Tibial artery (tissue), 4 donors: Measurements from ENCODE around the gene RAB40C.

Experiments used
- DNase-seq, 2 donors: peaks; one replicate each; pipeline ENCODE4 v3.0.0-alpha.2; 2019
- H3K27ac ChIP-seq, 2 donors: fragments of 200-600 bp; sonication (generic) in 1 of 2; 1 replicate in 1 of 2; 2 replicates in 1 of 2; pipeline ENCODE4 v1.5.1; 2018 to 2019; ENCODE audit warnings: mild to moderate bottlenecking in 1 of 2
- H3K27me3 ChIP-seq, 2 donors: fragments of 200-600 bp; sonication (generic) in 1 of 2; one replicate each; pipeline versions ENCODE4 v1.5.1 to v1.6.0; 2016 to 2019
- H3K36me3 ChIP-seq, 3 donors: fragments of 200-600 bp; sonication (generic) in 2 of 3; one replicate each; pipeline ENCODE4 v1.5.1; 2016 to 2019; ENCODE audit warnings: mild to moderate bottlenecking in 2 of 3
- H3K4me1 ChIP-seq, 4 donors: fragments of 200-600 bp; sonication (generic) in 2 of 4; 1 replicate in 3 of 4; 2 replicates in 1 of 4; pipeline ENCODE4 v1.5.1; 2016 to 2019
- H3K4me3 ChIP-seq, 2 donors: fragments of 200-600 bp; sonication (generic) in 1 of 2; 1 replicate in 1 of 2; 2 replicates in 1 of 2; pipeline ENCODE4 v1.5.1; 2018 to 2019; ENCODE audit warnings: mild to moderate bottlenecking in 2 of 2
- H3K9me3 ChIP-seq, 3 donors: fragments of 200-600 bp; sonication (generic) in 1 of 3; one replicate each; pipeline ENCODE4 v1.5.1; 2016 to 2019
- intact Hi-C: fragments of 100-400 bp; cut with DNase I; formaldehyde crosslinking; loops from one replicate; pipeline ENCODE4 v1.15.0; 2023; ENCODE audit warnings: low total_unique reads
- TF ChIP-seq, protein P1 (sequence below), 2 experiments: fragments of 200-600 bp in 1 of 2; fragments of 450-650 bp in 1 of 2; IDR thresholded peaks; one replicate each; pipeline ENCODE4 v1.5.1; 2017 to 2019; ENCODE audit warnings: antibody characterized with exemption in 2 of 2, mild to moderate bottlenecking in 1 of 2, moderate library complexity in 1 of 2

The RAB40C gene

DNA sequence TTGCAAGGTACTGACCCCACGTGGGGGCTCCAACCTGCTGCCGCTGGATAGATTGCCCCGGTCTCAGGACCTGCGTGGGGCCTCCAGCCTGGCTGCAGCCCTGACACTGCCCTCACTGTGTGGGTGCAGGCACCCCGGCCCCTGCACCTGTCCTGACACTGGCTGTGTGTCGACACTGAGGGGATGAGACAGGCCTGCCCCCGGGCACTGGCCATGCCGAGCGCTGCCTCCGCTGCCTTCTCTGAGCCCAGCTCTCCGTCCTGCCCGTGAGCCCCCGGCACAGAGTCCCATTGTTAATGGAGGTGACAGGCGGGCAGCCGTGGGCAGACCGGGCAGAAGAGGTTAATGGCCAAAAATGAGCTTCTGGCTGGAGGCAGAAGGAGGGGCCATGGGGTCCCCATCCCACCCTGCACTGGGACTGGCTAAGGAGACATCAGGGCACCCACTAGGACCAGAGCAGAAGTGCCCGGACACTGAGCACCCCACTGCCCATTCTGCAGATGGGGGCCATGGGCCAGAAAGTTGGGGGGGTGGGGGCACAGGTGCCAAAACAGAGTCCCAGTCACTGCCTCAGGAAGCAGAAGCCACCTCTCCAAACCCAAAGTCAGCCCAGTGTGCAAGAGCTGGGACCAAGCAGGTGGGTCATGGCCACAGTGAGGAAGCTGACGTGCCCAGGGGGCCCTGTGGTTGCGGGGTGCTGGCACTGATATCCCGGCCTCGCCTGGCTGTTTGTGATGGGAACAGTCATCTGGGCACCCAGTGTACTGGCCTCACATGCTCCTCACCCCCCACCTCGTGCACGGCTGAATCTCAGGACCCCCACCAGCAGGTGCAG, 32.2 kb upstream of the RAB40C start:
- H3K27me3 ChIP-seq, result peaks cover 0 to 56% of the 10 kb centered on the region in 2 donors
- TF ChIP-seq, protein P1, sequence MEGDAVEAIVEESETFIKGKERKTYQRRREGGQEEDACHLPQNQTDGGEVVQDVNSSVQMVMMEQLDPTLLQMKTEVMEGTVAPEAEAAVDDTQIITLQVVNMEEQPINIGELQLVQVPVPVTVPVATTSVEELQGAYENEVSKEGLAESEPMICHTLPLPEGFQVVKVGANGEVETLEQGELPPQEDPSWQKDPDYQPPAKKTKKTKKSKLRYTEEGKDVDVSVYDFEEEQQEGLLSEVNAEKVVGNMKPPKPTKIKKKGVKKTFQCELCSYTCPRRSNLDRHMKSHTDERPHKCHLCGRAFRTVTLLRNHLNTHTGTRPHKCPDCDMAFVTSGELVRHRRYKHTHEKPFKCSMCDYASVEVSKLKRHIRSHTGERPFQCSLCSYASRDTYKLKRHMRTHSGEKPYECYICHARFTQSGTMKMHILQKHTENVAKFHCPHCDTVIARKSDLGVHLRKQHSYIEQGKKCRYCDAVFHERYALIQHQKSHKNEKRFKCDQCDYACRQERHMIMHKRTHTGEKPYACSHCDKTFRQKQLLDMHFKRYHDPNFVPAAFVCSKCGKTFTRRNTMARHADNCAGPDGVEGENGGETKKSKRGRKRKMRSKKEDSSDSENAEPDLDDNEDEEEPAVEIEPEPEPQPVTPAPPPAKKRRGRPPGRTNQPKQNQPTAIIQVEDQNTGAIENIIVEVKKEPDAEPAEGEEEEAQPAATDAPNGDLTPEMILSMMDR (IDR thresholded peaks at IDR 0.05), result no peak
- H3K9me3 ChIP-seq, result no peaks in the 10 kb centered on the region
- H3K4me1 ChIP-seq, result peaks cover 0 to 18% (median 9%) of the 10 kb centered on the region in 4 donors
- intact Hi-C loops, result no loop called here
- H3K4me3 ChIP-seq, result no peak overlapping the region
- DNase-seq, result no peak
- peaks cover 0 to 15% (median 9%) of the 10 kb centered on the region in 3 donors for H3K36me3 ChIP-seq
- H3K27ac ChIP-seq, result no peak overlapping the region

DNA sequence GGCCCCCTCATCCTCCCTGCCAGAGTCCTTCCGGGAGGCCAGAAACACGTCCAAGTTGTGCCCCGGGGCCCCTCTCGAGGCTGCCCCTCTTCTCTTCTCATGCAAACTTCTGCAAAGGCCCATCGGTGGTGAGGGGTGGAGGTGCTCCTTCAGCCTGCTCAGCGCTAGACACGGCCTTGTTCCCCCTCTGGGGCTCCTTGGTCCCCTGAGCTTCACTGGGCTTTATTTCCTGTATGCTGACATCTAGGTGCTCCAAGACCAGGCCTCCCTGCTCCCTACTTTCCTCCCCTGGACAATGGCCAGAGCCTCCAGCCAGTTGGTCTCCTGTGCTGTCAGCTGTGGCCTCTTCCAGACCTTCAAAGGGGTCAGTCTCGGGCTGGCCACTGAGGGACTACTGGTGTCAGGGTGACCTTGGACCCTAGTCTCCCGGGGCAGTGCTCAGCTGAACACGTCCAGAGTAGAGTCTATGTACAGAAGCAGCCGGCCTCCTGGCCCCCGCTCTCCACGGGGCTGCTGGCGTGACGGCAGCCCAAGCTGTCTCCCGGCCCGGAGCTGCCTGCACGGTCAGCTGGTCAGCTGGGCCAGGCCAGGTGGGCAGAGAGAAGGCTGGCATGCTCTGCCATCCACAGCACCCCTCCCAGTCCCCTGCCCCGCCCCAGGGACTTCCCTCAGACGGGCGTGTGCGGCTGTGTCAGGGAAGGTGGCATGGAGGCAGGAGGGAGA, 31.4 kb upstream of the RAB40C start:
- no peak overlapping the region for H3K4me3 ChIP-seq
- H3K27me3 ChIP-seq, result peaks cover 0 to 61% of the 10 kb centered on the region in 2 donors
- H3K9me3 ChIP-seq, result no peaks in the 10 kb centered on the region
- DNase-seq, result no peak
- H3K4me1 ChIP-seq, result peaks cover 0 to 18% (median 9%) of the 10 kb centered on the region in 4 donors
- peaks cover 0 to 7% (median 3%) of the 10 kb centered on the region in 3 donors for H3K36me3 ChIP-seq
- TF ChIP-seq, protein P1 (IDR thresholded peaks at IDR 0.05), result no peak
- H3K27ac ChIP-seq, result no peak overlapping the region
- intact Hi-C loops, result no loop called here

GRCh38 chr16:559021-559380, 30.9 kb upstream of the RAB40C start:
- Histone ChIP-seq H3K4me1 (peaks cover 0 to 18% (median 9%) of the 10 kb centered on the region in 4 donors), H3K4me3 (no peak overlapping the region), H3K36me3 (peaks cover 0 to 2% (median 0%) of the 10 kb centered on the region in 3 donors), H3K27me3 (peaks cover 0 to 67% of the 10 kb centered on the region in 2 donors), H3K9me3 (no peaks in the 10 kb centered on the region), H3K27ac (no peak overlapping the region)
- TF ChIP-seq, protein P1 (IDR thresholded peaks at IDR 0.05), result no peak
- intact Hi-C loops, result no loop called here
- no peak for DNase-seq

DNA sequence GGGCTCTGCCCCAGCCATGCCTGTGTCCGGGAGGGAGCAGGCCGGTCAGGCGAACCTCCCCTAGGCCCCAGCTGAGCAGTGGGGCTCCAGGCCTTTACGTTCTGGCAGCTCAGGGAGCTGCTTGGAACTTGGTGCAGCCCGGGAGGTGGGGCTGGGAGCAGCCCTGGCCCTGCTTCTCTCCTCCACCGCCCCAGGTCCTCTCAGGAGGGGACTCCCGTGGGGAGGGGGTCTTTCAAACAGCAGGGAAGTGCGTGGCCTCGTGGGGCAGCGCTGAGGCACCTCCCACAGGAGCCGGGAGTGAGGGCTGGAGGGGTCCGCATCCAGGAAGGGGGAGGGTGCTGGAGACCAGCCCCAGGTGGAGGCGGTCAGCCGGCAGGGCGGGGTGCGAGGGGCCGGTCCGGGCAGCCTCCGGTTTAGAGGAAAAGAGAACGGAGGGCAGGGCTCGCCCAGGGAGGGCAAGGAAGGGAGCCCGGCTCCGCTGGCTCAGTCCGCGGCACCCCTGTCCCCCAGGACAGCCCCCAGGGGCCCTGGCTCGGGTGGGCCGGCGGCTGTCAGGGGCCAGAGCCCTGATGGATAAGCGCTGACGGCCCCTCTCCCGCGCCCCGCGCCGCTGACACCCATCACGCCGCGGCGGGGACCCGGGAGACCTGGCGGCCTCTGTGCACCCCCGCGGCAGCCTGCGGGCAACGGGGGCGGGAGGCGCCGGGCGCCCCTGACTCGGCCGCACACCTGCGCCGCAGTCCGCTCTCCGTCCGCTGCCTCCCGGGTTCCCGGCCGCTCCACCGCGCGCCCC, 30.3 kb upstream of the RAB40C start:
- Histone ChIP-seq H3K9me3 (no peaks in the 10 kb centered on the region), H3K4me3 (no peak overlapping the region), H3K36me3 (no peaks in the 10 kb centered on the region), H3K27ac (no peak overlapping the region), H3K4me1 (peaks cover 0 to 18% (median 9%) of the 10 kb centered on the region in 4 donors), H3K27me3 (peaks cover 0 to 73% of the 10 kb centered on the region in 2 donors)
- DNase-seq, result no peak
- TF ChIP-seq, protein P1 (IDR thresholded peaks at IDR 0.05), result no peak
- intact Hi-C loops, result no loop called here

DNA sequence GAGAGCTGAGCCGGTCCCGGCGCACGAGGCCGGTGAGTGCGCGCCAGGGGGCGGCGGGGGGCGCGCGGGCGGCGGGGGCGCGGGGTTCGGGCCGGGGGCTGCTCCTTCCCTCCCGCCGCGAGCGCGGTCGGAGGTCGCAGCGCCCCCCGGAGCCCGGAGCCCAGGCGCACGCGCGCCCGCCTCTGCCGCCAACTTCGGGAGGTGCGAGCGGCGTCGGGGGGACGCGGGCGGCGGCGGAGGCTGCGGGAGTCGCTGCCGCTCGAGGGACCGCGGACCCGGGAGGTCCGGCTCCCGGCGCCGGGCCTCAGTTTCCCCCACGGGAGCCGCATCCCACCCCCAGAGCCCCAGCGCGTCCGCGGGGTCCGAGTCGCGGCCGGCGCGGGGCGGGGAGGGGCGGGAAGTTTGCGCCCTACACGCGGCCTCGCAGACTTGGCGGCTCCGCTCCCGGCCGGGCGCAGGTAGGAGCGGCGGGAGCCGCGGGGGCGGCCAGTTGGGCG, 29.6 kb upstream of the RAB40C start, which contains the start of gene PRR35:
Gene PRR35 (plus strand): TSS at position 191 of the 497 bp plus-strand sequence. CDS start 2,901 bp downstream, outside the sequence.
- no peak for DNase-seq
- peaks cover 0 to 79% of the 10 kb centered on the region in 2 donors for H3K27me3 ChIP-seq
- no peak within 1 kb of the TSS for H3K4me3 ChIP-seq
- TF ChIP-seq, protein P1 (IDR thresholded peaks at IDR 0.05), result no peak
- no peaks in the 10 kb centered on the region for H3K9me3 ChIP-seq
- no peak within 1 kb of the TSS for H3K27ac ChIP-seq
- H3K4me1 ChIP-seq, result peaks cover 0 to 20% (median 9%) of the 10 kb centered on the region in 4 donors
- no peaks in the 10 kb centered on the region for H3K36me3 ChIP-seq
- intact Hi-C loops, result no loop called here
